ENCODE data around the gene DACT2.
"Not testable (repeated sequence)": the region's sequence is repeated elsewhere in the genome, so short reads cannot be mapped to it uniquely, and the experiment has no call there.

DACT2 gene

GRCh38 chr6:168358842-168359420 is 39.4 kb upstream of the DACT2 start:
- Histone ChIP-seq H3K4me1 (no peaks in the 10 kb centered on the region), H3K27ac (no peak overlapping the region), H3K4me3 (ENCODE audit: low read depth, low read length) (no peak overlapping the region), H3K9me3 (ENCODE audit: control insufficient read depth, low read length) (no peaks in the 10 kb centered on the region), H3K36me3 (ENCODE audit: control insufficient read depth, insufficient read depth, low read length) (no peaks in the 10 kb centered on the region), H3K4me2 (ENCODE audit: low read length) (no peak overlapping the region), H3K79me2 (no peaks in the 10 kb centered on the region), H2AFZ (no peak overlapping the region), H3K27me3 (ENCODE audit: control insufficient read depth, insufficient read depth, low read length) (no peaks in the 10 kb centered on the region), H3K9ac (no peak overlapping the region)
- no peak for TF ChIP-seq CTCF (IDR thresholded peaks at IDR 0.05)

- not testable (repeated sequence) for H3K79me2 ChIP-seq; H3K4me2 ChIP-seq (ENCODE audit: low read length); H2AFZ ChIP-seq; H3K4me1 ChIP-seq; H3K27me3 ChIP-seq (ENCODE audit: control insufficient read depth, insufficient read depth, low read length); H3K4me3 ChIP-seq (ENCODE audit: low read depth, low read length); H3K36me3 ChIP-seq (ENCODE audit: control insufficient read depth, insufficient read depth, low read length); H3K9me3 ChIP-seq (ENCODE audit: control insufficient read depth, low read length); H3K27ac ChIP-seq; H3K9ac ChIP-seq
These were observed 37.3 kb upstream of the DACT2 start for GRCh38 chr6:168356872-168357271.

GRCh38 chr6:168355716-168356522 is 36.3 kb upstream of the DACT2 start:
- H3K4me3 ChIP-seq (ENCODE audit: low read depth, low read length): no peak overlapping the region

GRCh38 chr6:168354338-168354737 is 34.8 kb upstream of the DACT2 start:
- Histone ChIP-seq H3K27me3 (ENCODE audit: control insufficient read depth, insufficient read depth, low read length) (no peaks in the 10 kb centered on the region), H3K4me2 (ENCODE audit: low read length) (no peak overlapping the region), H3K9me3 (ENCODE audit: control insufficient read depth, low read length) (no peaks in the 10 kb centered on the region), H3K9ac (no peak overlapping the region), H2AFZ (no peak overlapping the region), H3K4me1 (no peaks in the 10 kb centered on the region), H3K36me3 (ENCODE audit: control insufficient read depth, insufficient read depth, low read length) (no peaks in the 10 kb centered on the region), H3K79me2 (no peaks in the 10 kb centered on the region), H3K27ac (no peak overlapping the region), H3K4me3 (ENCODE audit: low read depth, low read length) (no peak overlapping the region)
- no peak for TF ChIP-seq CTCF (IDR thresholded peaks at IDR 0.05)

More at GRCh38 chr6:168355716-168356522, 36.3 kb upstream of the DACT2 start:
- Histone ChIP-seq H3K79me2 (no peaks in the 10 kb centered on the region), H3K27ac (no peak overlapping the region), H3K4me1 (no peaks in the 10 kb centered on the region), H3K4me2 (ENCODE audit: low read length) (no peak overlapping the region), H3K9ac (no peak overlapping the region), H3K36me3 (ENCODE audit: control insufficient read depth, insufficient read depth, low read length) (no peaks in the 10 kb centered on the region), H2AFZ (no peak overlapping the region), H3K27me3 (ENCODE audit: control insufficient read depth, insufficient read depth, low read length) (no peaks in the 10 kb centered on the region), H3K9me3 (ENCODE audit: control insufficient read depth, low read length) (no peaks in the 10 kb centered on the region)
- no peak for TF ChIP-seq CTCF (IDR thresholded peaks at IDR 0.05)

GRCh38 chr6:168353041-168353440 is 33.5 kb upstream of the DACT2 start:
- Histone ChIP-seq H3K4me1 (no peaks in the 10 kb centered on the region), H3K36me3 (ENCODE audit: control insufficient read depth, insufficient read depth, low read length) (no peaks in the 10 kb centered on the region), H2AFZ (no peak overlapping the region), H3K9ac (no peak overlapping the region), H3K79me2 (no peaks in the 10 kb centered on the region), H3K4me3 (ENCODE audit: low read depth, low read length) (no peak overlapping the region), H3K27ac (no peak overlapping the region), H3K4me2 (ENCODE audit: low read length) (no peak overlapping the region), H3K27me3 (ENCODE audit: control insufficient read depth, insufficient read depth, low read length) (no peaks in the 10 kb centered on the region), H3K9me3 (ENCODE audit: control insufficient read depth, low read length) (no peaks in the 10 kb centered on the region)
- no peak for TF ChIP-seq CTCF (IDR thresholded peaks at IDR 0.05)

Data from parathyroid adenoma (tissue), 2 donors.